ENCODE data around the gene MST1. TPM values are rescaled to one million over a fixed set of nuclear protein-coding genes. Genes with fewer than 3 reads are reported as not detected.

The MST1 gene
- total RNA-seq, 2 experiments from 2014 or later = 12.5 to 24.2 TPM

GRCh38 chr3:49641921-49642707 is 47.2 kb downstream of the MST1 start:
- DNase-seq (ENCODE audit: low spot score) = no peak
- H3K4me1 ChIP-seq (ENCODE audit: insufficient read depth, low read length, poor library complexity, severe bottlenecking) = no peaks in the 10 kb centered on the region
- H3K36me3 ChIP-seq (ENCODE audit: insufficient read depth, low read length) = no peaks in the 10 kb centered on the region
- H3K27ac ChIP-seq (ENCODE audit: low read depth, low read length, poor library complexity, severe bottlenecking) = no peak overlapping the region
- intact Hi-C loops (cut with micrococcal nuclease; ENCODE audit: unreplicated experiment) = no loop called here
- no peak overlapping the region for H2AFZ ChIP-seq (ENCODE audit: low read length)
- POLR2A ChIA-PET = interaction anchor here (0.6 kb wide), 2 partner anchors 158 to 1513 kb away, joined by 3 to 5 read pairs; no protein-coding TSS in a partner anchor
- H4K20me1 ChIP-seq (ENCODE audit: insufficient read depth, low read length) = no peaks in the 10 kb centered on the region
- H3K9me3 ChIP-seq (ENCODE audit: low read length) = no peaks in the 10 kb centered on the region
- no peaks in the 10 kb centered on the region for H3K79me2 ChIP-seq (ENCODE audit: insufficient read depth, low read depth, low read length)
- no peak overlapping the region for H3K4me2 ChIP-seq (ENCODE audit: low read length)
- BruUV-seq (replicated peaks) = no TSS peak
- CTCF ChIA-PET (ENCODE audit: unreplicated experiment) = no interaction called here
- H3K4me3 ChIP-seq (ENCODE audit: low read depth, low read length, poor library complexity, severe bottlenecking) = no peak overlapping the region
- no peak for TF ChIP-seq EZH2phosphoT487 (IDR thresholded peaks at IDR 0.05; ENCODE audit: borderline replicate concordance, low read depth, low read length)
- no peak for TF ChIP-seq CTCF (conservative IDR thresholded peaks at IDR 0.05; ENCODE audit: low read length)
- H3K9me2 ChIP-seq (ENCODE audit: insufficient read depth, low read length) = no peaks in the 10 kb centered on the region

GRCh38 chr3:49641292-49641691 is 48.0 kb downstream of the MST1 start:
- no peak for DNase-seq (ENCODE audit: low spot score)
- Histone ChIP-seq H3K27ac (ENCODE audit: low read depth, low read length, poor library complexity, severe bottlenecking) (no peak overlapping the region), H3K9me3 (ENCODE audit: low read length) (no peaks in the 10 kb centered on the region), H2AFZ (ENCODE audit: low read length) (no peak overlapping the region), H3K36me3 (ENCODE audit: insufficient read depth, low read length) (no peaks in the 10 kb centered on the region), H3K4me2 (ENCODE audit: low read length) (no peak overlapping the region), H3K4me3 (ENCODE audit: low read depth, low read length, poor library complexity, severe bottlenecking) (no peak overlapping the region), H4K20me1 (ENCODE audit: insufficient read depth, low read length) (no peaks in the 10 kb centered on the region), H3K4me1 (ENCODE audit: insufficient read depth, low read length, poor library complexity, severe bottlenecking) (no peaks in the 10 kb centered on the region), H3K79me2 (ENCODE audit: insufficient read depth, low read depth, low read length) (no peaks in the 10 kb centered on the region), H3K9me2 (ENCODE audit: insufficient read depth, low read length) (no peaks in the 10 kb centered on the region)
- ChIA-PET POLR2A (interaction anchor here (0.6 kb wide), 1 partner anchor 159 kb away, joined by 5 read pairs; no protein-coding TSS in a partner anchor), CTCF (ENCODE audit: unreplicated experiment) (no interaction called here)
- intact Hi-C loops (cut with micrococcal nuclease; ENCODE audit: unreplicated experiment) = no loop called here
- no peak for TF ChIP-seq CTCF (conservative IDR thresholded peaks at IDR 0.05; ENCODE audit: low read length)
- TF ChIP-seq EZH2phosphoT487 (IDR thresholded peaks at IDR 0.05; ENCODE audit: borderline replicate concordance, low read depth, low read length) = no peak
- no TSS peak for BruUV-seq (replicated peaks)

DNA sequence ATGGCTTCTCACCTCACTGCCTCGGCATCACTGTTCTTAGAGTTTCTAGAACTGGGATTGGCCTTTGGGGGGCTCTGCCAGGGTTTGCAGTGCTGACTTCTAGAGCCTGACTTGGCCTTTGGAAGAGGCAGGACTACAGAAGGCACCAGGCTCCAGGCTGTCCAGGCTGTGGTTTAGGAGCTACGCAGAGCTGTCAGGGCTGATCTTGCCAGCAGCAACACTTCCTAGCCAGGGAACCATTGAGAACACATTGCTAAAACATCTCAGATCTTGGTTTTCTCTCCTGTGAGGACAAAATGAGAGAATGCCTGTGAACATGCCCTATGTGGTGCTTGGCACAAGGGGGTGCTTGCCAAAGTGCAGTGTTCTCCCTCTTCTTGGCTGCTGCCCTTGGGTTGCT is 49.7 kb downstream of the MST1 start:
- TF ChIP-seq EZH2phosphoT487 (IDR thresholded peaks at IDR 0.05; ENCODE audit: borderline replicate concordance, low read depth, low read length) (no peak), CTCF (conservative IDR thresholded peaks at IDR 0.05; ENCODE audit: low read length) (no peak)
- no TSS peak for BruUV-seq (replicated peaks)
- DNase-seq (ENCODE audit: low spot score) = no peak

More for the DNA sequence above, 49.7 kb downstream of the MST1 start:
- Histone ChIP-seq H3K36me3 (ENCODE audit: insufficient read depth, low read length) (no peaks in the 10 kb centered on the region), H3K9me2 (ENCODE audit: insufficient read depth, low read length) (no peaks in the 10 kb centered on the region), H3K27ac (ENCODE audit: low read depth, low read length, poor library complexity, severe bottlenecking) (no peak overlapping the region), H3K9me3 (ENCODE audit: low read length) (no peaks in the 10 kb centered on the region), H4K20me1 (ENCODE audit: insufficient read depth, low read length) (no peaks in the 10 kb centered on the region), H3K4me3 (ENCODE audit: low read depth, low read length, poor library complexity, severe bottlenecking) (no peak overlapping the region), H2AFZ (ENCODE audit: low read length) (no peak overlapping the region), H3K79me2 (ENCODE audit: insufficient read depth, low read depth, low read length) (no peaks in the 10 kb centered on the region), H3K4me1 (ENCODE audit: insufficient read depth, low read length, poor library complexity, severe bottlenecking) (no peaks in the 10 kb centered on the region), H3K4me2 (ENCODE audit: low read length) (no peak overlapping the region)
- POLR2A ChIA-PET = no interaction called here
- CTCF ChIA-PET (ENCODE audit: unreplicated experiment) = no interaction called here
- intact Hi-C loops (cut with micrococcal nuclease; ENCODE audit: unreplicated experiment) = no loop called here

All from OCI-LY7 (cell line).